Karpas-422 (cell line): ENCODE measurements around the gene PSMA3. TPM values are rescaled to one million over a fixed set of nuclear protein-coding genes. Genes with fewer than 3 reads are reported as not detected.

Experiments used
- DNase-seq: peaks from one replicate; pipeline ENCODE4 v3.0.0-alpha.2; 2015
- H2AFZ ChIP-seq: fragments of 200-600 bp; sonication (generic); 2 replicates; pipeline ENCODE4 v1.6.1; 2014; ENCODE audit warnings: antibody characterized with exemption, low read length, mixed read lengths
- H3K27ac ChIP-seq: fragments of 200-600 bp; sonication (generic); 2 replicates; pipeline ENCODE4 v1.5.1; 2014; ENCODE audit warnings: mild to moderate bottlenecking, low read length, moderate library complexity
- H3K27me3 ChIP-seq: fragments of 200-600 bp; sonication (generic); 2 replicates; pipeline ENCODE4 v1.6.1; 2014; ENCODE audit warnings: low read length, mixed read lengths
- H3K36me3 ChIP-seq: fragments of 200-600 bp; sonication (generic); 2 replicates; pipeline ENCODE4 v1.6.1; 2014; ENCODE audit warnings: low read length, mixed read lengths; ENCODE audit not compliant: insufficient read depth
- H3K4me1 ChIP-seq: fragments of 200-600 bp; sonication (generic); 2 replicates; pipeline ENCODE4 v1.6.1; 2014; ENCODE audit warnings: mild to moderate bottlenecking, low read length, mixed read lengths
- H3K4me2 ChIP-seq: fragments of 200-600 bp; sonication (generic); 2 replicates; pipeline ENCODE4 v1.6.1; 2014; ENCODE audit warnings: low read length, low read depth, mild to moderate bottlenecking; ENCODE audit not compliant: poor library complexity, severe bottlenecking
- H3K4me3 ChIP-seq: fragments of 200-600 bp; sonication (generic); 2 replicates; pipeline ENCODE4 v1.5.1; 2014; ENCODE audit warnings: mild to moderate bottlenecking, antibody characterized with exemption, low read length, mixed read lengths
- H3K79me2 ChIP-seq: fragments of 200-600 bp; sonication (generic); 2 replicates; pipeline ENCODE4 v1.6.1; 2014; ENCODE audit warnings: mild to moderate bottlenecking, low read length, mixed read lengths
- H3K9ac ChIP-seq: fragments of 200-600 bp; sonication (generic); 2 replicates; pipeline ENCODE4 v1.6.0; 2014; ENCODE audit warnings: low read length
- H3K9me2 ChIP-seq: fragments of 200-600 bp; sonication (generic), shearing (Covaris generic); replicated peaks from 2 replicates; pipeline ENCODE4 v1.6.0; 2014; ENCODE audit warnings: mild to moderate bottlenecking, low read length, moderate library complexity; ENCODE audit not compliant: insufficient read depth
- H3K9me3 ChIP-seq: fragments of 300-700, 200-600 bp; sonication (generic); 2 replicates; pipeline ENCODE4 v1.6.1; 2014; ENCODE audit warnings: low read length, mixed read lengths
- H4K20me1 ChIP-seq: fragments of 200-600 bp; sonication (generic); 2 replicates; pipeline ENCODE4 v1.6.1; 2014; ENCODE audit warnings: mild to moderate bottlenecking, antibody characterized with exemption, low read length, low read depth; ENCODE audit not compliant: insufficient read depth
- total RNA-seq: library from RNA; depleted of rRNA; stranded (reverse); fragments of >200 nt; shearing (Covaris generic); gene quantifications from 2 replicates; pipeline ENCODE4 v1.2.3, GENCODE V29; 2014; ENCODE audit warnings: low replicate concordance; rRNA removed

The PSMA3 gene
- total RNA-seq: 121 and 169 TPM in 2 replicates

DNA sequence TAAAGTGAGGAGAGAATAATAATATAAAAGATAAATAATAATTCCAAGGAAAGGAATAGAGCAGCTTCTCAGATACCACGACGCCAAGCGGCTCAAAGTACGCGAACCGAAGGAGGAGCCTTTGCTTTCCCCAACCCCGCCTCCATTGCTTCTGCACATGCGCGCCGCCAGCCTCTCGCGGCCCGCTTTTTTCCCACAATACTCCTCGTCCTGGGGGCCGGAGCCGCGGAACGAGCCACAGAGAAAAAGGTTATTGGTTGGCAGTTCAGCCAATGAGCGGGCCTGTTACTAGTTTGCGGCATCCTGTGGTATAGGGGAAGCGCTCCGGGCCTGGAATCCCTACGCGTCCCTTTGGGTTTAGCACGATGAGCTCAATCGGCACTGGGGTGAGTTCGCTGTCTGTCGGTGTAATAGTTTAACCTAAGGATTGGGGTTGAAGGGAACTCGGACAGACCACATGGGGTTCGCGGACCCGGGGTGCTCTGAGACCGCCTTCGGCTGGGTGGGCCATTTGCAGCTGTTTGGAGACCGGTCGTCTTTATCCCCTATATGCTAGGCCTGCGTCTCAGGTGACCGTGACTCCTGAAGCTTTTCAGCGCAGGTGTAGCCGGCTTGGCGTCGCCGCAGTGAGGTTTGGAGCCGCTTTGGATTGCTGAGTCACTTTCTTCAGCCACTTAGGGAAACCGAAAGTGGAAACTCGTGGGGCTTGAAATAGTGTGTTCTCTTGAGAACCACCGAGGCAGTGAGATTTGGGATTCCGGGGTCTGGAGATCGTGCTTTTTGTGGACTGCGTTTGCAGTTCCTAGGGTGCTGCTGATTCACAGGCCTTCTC is at the start of gene PSMA3:
TSS of gene PSMA3 (plus strand) at position 288 of the 832 bp plus-strand sequence. CDS start at position 366, 78 bp downstream.
- Histone ChIP-seq H3K27me3 (no peaks in the 10 kb centered on the region), H3K4me1 (peaks cover 34% of the 10 kb centered on the region), H3K9ac (peak within 1 kb of the TSS; percentile 84), H4K20me1 (peaks cover 16% of the 10 kb centered on the region), H3K4me2 (peak within 1 kb of the TSS; percentile 97), H3K27ac (peak within 1 kb of the TSS; percentile 89), H3K79me2 (peaks cover 51% of the 10 kb centered on the region), H2AFZ (peak within 1 kb of the TSS; percentile 23; the same call in 1 of the 2 replicates), H3K9me3 (no peaks in the 10 kb centered on the region), H3K36me3 (peaks cover 18% of the 10 kb centered on the region; the same call in 1 of the 2 replicates), H3K4me3 (peak within 1 kb of the TSS; percentile 79), H3K9me2 (no peaks in the 10 kb centered on the region)
- DNase-seq: peak; percentile 100

DNA sequence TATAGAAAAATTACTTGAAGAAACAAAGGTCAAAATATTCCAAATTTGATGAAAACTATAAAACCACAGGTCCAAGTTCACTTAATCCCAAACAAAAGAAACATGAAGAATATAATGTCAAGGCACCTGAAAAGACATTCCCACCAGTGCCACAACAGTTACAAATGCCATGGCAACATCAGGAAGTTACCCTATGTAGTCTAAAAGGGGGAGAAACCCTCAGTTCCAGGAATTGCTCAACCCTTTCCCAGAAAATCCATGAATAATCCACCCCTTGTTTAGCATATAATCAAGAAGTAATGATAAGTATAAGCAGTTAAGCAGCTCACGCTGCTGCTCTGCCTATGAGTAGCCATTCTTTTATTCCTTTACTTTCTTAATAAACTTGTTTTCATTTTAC is 48.4 kb upstream of the PSMA3 start:
- H3K9me2 ChIP-seq: no peaks in the 10 kb centered on the region
- H4K20me1 ChIP-seq: 0 out of 2 replicates have a peak, but pooled peaks cover 3% of the 10 kb centered on the region
- no peak overlapping the region for H3K27ac ChIP-seq
- no peak overlapping the region for H3K9ac ChIP-seq
- no peak for DNase-seq
- peaks cover 3% of the 10 kb centered on the region; the same call in 1 of the 2 replicates for H3K27me3 ChIP-seq
- H3K4me3 ChIP-seq: no peak overlapping the region
- peaks cover 11% of the 10 kb centered on the region for H3K79me2 ChIP-seq
- no peaks in the 10 kb centered on the region for H3K9me3 ChIP-seq
- peaks cover 14% of the 10 kb centered on the region for H3K4me1 ChIP-seq
- H2AFZ ChIP-seq: no peak overlapping the region
- H3K36me3 ChIP-seq: no peaks in the 10 kb centered on the region
- no peak overlapping the region for H3K4me2 ChIP-seq

DNA sequence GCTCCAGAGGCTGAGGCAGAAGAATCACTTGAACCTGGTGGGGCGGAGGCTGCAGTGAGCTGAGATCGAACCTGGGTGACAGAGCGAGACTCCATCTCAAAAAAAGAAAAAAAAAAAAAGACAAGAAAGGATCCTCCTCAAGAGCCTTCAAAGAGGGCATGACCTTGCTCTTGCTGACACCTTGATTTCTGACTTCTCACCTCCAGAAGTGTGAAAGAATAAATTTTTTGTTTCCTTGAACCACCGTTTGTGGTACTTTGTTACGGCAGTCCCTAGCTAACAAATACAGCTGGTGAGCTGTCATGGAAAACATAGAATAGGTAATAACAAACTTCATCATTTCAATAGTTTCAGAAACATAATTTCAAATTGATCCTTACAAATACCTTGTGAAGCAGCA is 46.6 kb upstream of the PSMA3 start:
- DNase-seq: no peak
- H3K4me3 ChIP-seq: no peak overlapping the region
- no peaks in the 10 kb centered on the region for H3K9me3 ChIP-seq
- no peaks in the 10 kb centered on the region for H3K9me2 ChIP-seq
- H2AFZ ChIP-seq: 0 out of 2 replicates have a peak overlapping the region, but pooled peaks have one; percentile 5
- H3K79me2 ChIP-seq: peaks cover 30% of the 10 kb centered on the region
- H3K4me2 ChIP-seq: peak overlapping the region; percentile 97
- H4K20me1 ChIP-seq: 0 out of 2 replicates have a peak, but pooled peaks cover 3% of the 10 kb centered on the region
- peaks cover 3% of the 10 kb centered on the region; the same call in 1 of the 2 replicates for H3K27me3 ChIP-seq
- H3K36me3 ChIP-seq: peaks cover 4% of the 10 kb centered on the region; the same call in 1 of the 2 replicates
- no peak overlapping the region for H3K9ac ChIP-seq
- no peak overlapping the region for H3K27ac ChIP-seq
- H3K4me1 ChIP-seq: peaks cover 24% of the 10 kb centered on the region

DNA sequence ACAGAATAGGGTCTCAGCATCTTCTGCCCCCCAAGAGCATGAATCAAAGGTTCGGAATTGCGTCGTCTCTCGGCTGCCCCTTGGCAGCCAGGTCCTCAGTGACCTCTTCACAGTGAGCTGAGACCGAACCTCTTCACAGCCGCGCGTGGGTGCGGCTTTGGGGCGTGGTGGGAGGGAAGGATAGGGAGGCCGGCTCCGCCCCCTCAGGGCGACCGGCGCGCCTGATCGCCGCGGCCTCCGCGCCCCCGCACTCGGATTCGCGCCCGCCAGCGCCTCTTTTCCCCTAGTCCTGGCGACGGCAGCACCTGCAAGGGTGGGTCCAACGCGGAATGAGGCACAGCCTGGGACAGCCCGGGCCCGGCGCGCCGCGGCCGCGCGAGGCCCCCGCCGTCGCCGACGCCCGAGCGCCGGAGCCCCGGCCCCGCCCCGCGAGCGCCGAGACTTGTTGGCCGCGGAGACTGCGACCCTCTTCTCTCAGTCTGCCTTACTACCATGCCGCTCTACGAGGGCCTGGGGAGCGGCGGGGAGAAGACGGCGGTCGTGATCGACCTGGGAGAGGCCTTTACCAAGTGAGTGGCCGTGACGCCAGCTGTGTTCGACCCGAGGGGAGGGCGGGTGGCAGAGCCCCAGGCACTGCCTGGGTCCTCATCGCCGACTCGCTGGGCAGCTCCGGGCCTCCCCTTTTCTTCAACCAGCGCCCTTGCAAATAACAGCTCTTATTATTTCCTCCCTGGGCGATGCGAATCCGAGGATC is 44.7 kb upstream of the PSMA3 start, which contains the start of gene ACTR10:
TSS of gene ACTR10 (plus strand) at position 424 of the 754 bp plus-strand sequence. CDS start at position 493, 69 bp downstream.
- H3K36me3 ChIP-seq: peaks cover 8% of the 10 kb centered on the region; the same call in 1 of the 2 replicates
- peak within 1 kb of the TSS; percentile 85 for H3K27ac ChIP-seq
- H3K4me2 ChIP-seq: peak within 1 kb of the TSS; percentile 97
- peaks cover 40% of the 10 kb centered on the region for H3K79me2 ChIP-seq
- H3K27me3 ChIP-seq: no peaks in the 10 kb centered on the region; the same call in 1 of the 2 replicates
- H3K4me1 ChIP-seq: peaks cover 24% of the 10 kb centered on the region
- no peaks in the 10 kb centered on the region for H3K9me2 ChIP-seq
- H3K9ac ChIP-seq: peak within 1 kb of the TSS; percentile 73
- peak within 1 kb of the TSS; percentile 88 for H3K4me3 ChIP-seq
- DNase-seq: peak; percentile 95
- H4K20me1 ChIP-seq: 0 out of 2 replicates have a peak, but pooled peaks cover 3% of the 10 kb centered on the region
- no peaks in the 10 kb centered on the region for H3K9me3 ChIP-seq
- peak within 1 kb of the TSS; percentile 92 for H2AFZ ChIP-seq

DNA sequence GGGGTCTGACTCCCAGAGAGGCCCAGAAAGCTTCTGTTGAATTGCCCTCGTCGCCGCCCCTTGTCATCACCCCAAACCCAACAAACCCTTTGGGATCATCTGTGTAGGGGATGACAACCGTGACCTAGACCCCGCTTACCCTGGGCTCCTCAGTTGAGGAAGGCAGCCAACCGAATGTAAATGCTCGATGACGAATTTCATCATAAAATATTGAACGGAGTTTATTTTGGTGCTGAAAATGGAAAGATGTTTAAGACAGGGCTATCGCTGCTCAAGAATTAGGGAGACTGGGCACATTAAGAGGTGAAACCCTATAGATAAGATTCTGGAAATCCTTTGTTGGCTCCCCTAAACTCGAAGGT is 44.2 kb upstream of the PSMA3 start:
- peak overlapping the region; percentile 46 for H2AFZ ChIP-seq
- peak overlapping the region; percentile 76 for H3K4me2 ChIP-seq
- H3K79me2 ChIP-seq: peaks cover 43% of the 10 kb centered on the region
- H3K36me3 ChIP-seq: peaks cover 8% of the 10 kb centered on the region; the same call in 1 of the 2 replicates
- peak overlapping the region; percentile 85 for H3K27ac ChIP-seq
- peak overlapping the region; percentile 73 for H3K9ac ChIP-seq
- no peaks in the 10 kb centered on the region for H3K9me3 ChIP-seq
- H3K9me2 ChIP-seq: no peaks in the 10 kb centered on the region
- H3K27me3 ChIP-seq: no peaks in the 10 kb centered on the region; the same call in 1 of the 2 replicates
- no peak for DNase-seq
- 0 out of 2 replicates have a peak, but pooled peaks cover 3% of the 10 kb centered on the region for H4K20me1 ChIP-seq
- peaks cover 24% of the 10 kb centered on the region for H3K4me1 ChIP-seq
- H3K4me3 ChIP-seq: peak overlapping the region; percentile 88

DNA sequence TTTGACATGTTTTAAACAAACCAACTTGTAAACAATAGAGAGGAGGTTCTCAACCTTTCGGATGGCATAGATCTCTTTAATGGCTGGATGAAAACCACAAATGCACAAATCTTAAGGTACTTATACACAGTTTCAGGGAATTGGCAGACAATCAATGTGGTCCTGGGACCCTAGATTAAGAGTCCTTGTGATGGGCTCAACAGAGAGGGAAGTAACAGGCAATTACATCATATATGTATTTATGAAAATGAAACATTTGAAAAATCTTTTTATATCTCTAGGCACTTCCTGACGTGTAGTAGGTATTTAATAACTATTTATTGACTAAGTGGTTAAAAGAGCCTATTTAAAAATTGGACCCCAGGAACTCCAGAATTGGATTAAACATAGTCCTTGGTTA is 43.8 kb upstream of the PSMA3 start:
- peak overlapping the region; percentile 88 for H3K4me3 ChIP-seq
- H2AFZ ChIP-seq: peak overlapping the region; percentile 46; the same call in 1 of the 2 replicates
- peak; percentile 70 for DNase-seq

DNA sequence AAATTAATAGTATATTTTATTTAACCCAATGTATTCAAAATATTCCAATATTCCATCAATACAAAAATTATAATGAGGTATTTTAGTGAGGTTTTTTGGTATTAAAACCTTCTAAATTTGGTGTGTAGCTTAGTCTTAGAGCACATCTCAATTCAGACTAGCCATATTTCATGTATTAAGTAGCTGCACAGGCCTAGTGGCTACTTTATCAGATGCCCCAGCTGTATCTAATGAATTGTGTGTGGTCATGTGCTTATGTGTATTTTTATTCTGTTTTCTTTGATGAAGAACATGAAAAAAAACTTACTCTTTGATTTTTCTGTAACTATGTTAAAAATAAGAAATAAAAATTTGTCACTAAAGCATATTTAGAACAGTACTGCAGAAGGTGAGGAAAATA is 31.5 kb upstream of the PSMA3 start:
- Histone ChIP-seq H3K9me3 (no peaks in the 10 kb centered on the region), H4K20me1 (no peaks in the 10 kb centered on the region), H3K9ac (no peak overlapping the region), H3K4me3 (no peak overlapping the region), H3K36me3 (peaks cover 59% of the 10 kb centered on the region), H3K79me2 (peaks cover 8% of the 10 kb centered on the region; the same call in 1 of the 2 replicates), H3K4me1 (no peaks in the 10 kb centered on the region), H3K4me2 (no peak overlapping the region), H3K27me3 (no peaks in the 10 kb centered on the region), H3K9me2 (no peaks in the 10 kb centered on the region), H2AFZ (no peak overlapping the region), H3K27ac (no peak overlapping the region)
- DNase-seq: no peak

More for the DNA sequence above, 43.8 kb upstream of the PSMA3 start:
- Histone ChIP-seq H3K36me3 (peaks cover 8% of the 10 kb centered on the region; the same call in 1 of the 2 replicates), H3K9me3 (no peaks in the 10 kb centered on the region), H3K27me3 (no peaks in the 10 kb centered on the region; the same call in 1 of the 2 replicates), H3K79me2 (peaks cover 44% of the 10 kb centered on the region), H3K4me1 (peaks cover 24% of the 10 kb centered on the region), H3K27ac (peak overlapping the region; percentile 85), H3K9ac (peak overlapping the region; percentile 73), H3K9me2 (no peaks in the 10 kb centered on the region), H3K4me2 (peak overlapping the region; percentile 76), H4K20me1 (0 out of 2 replicates have a peak, but pooled peaks cover 3% of the 10 kb centered on the region)
